IMR-90 (cell line): ENCODE measurements around the gene RMC1. TPM values are rescaled to one million over a fixed set of nuclear protein-coding genes. Genes with fewer than 3 reads are reported as not detected.

Source experiments
- ATAC-seq: fragments of 200-7000 bp; cut with Tn5 transposase; 2 replicates; pipeline ENCODE4 v1.9.1; 2020; ENCODE audit warnings: low read depth, mild to moderate bottlenecking, moderate library complexity
- BruUV-seq: library from RNA; stranded (reverse); fragments of 400-500 nt; replicated peaks from 2 replicates; lab custom pipeline; 2021; lab: Mats Ljungman, UMichigan
- CTCF ChIA-PET: fragments of 300-600 bp; formaldehyde crosslinking; extraction: SDS; loops from one replicate; lab custom pipeline; 2021; ENCODE audit warnings: antibody characterized with exemption; lab: Yijun Ruan, JAX
- POLR2A ChIA-PET: fragments of 300-600 bp; sonication (Branson Sonifier 250); formaldehyde crosslinking; loops from one replicate; lab custom pipeline; 2022; ENCODE audit warnings: antibody characterized with exemption; ENCODE audit not compliant: unreplicated experiment; lab: Charles Lee
- DNase-seq: peaks from one replicate; pipeline ENCODE4 v3.0.0; 2013
- H2AFZ ChIP-seq: replicated peaks from 2 replicates; pipeline ENCODE3; 2013; ENCODE audit warnings: low read length, mild to moderate bottlenecking; ENCODE audit not compliant: poor library complexity
- H2AK5ac ChIP-seq: 2 replicates; pipeline ENCODE4 v1.6.1; 2013; ENCODE audit warnings: low read depth, low read length, inconsistent platforms
- H2AK9ac ChIP-seq: replicated peaks from 2 replicates; pipeline ENCODE3; 2013; ENCODE audit warnings: mild to moderate bottlenecking, low read depth, low read length, moderate library complexity; ENCODE audit not compliant: poor library complexity
- H2BK120ac ChIP-seq: 2 replicates; pipeline ENCODE4 v1.6.1; 2013; ENCODE audit warnings: low read depth, low read length, inconsistent platforms
- H2BK15ac ChIP-seq: 3 replicates; pipeline ENCODE4 v1.6.1; 2013; ENCODE audit warnings: low read depth, low read length, inconsistent platforms
- H2BK20ac ChIP-seq: 2 replicates; pipeline ENCODE4 v1.6.1; 2013; ENCODE audit warnings: low read depth, mild to moderate bottlenecking, inconsistent platforms, low read length, moderate library complexity
- H2BK5ac ChIP-seq: 2 replicates; pipeline ENCODE4 v1.6.1; 2013; ENCODE audit warnings: mild to moderate bottlenecking, low read depth, low read length, inconsistent platforms; ENCODE audit not compliant: poor library complexity, severe bottlenecking
- H3K14ac ChIP-seq: replicated peaks from 2 replicates; pipeline ENCODE4 v1.6.1; 2013; ENCODE audit warnings: low read depth, low read length, inconsistent platforms
- H3K18ac ChIP-seq: 2 replicates; pipeline ENCODE4 v1.6.1; 2013; ENCODE audit warnings: low read depth, low read length, control low read depth
- H3K23ac ChIP-seq: 2 replicates; pipeline ENCODE4 v1.6.1; 2013; ENCODE audit warnings: low read depth, low read length, inconsistent platforms
- H3K27ac ChIP-seq: 2 replicates; pipeline ENCODE4 v1.5.1; 2013; ENCODE audit warnings: mild to moderate bottlenecking, control low read depth, low read length; ENCODE audit not compliant: insufficient read depth
- H3K27me3 ChIP-seq: 2 replicates; pipeline ENCODE4 v1.6.1; 2013; ENCODE audit warnings: low read length; ENCODE audit not compliant: control insufficient read depth, insufficient read depth
- H3K36me3 ChIP-seq: 2 replicates; pipeline ENCODE4 v1.6.1; 2013; ENCODE audit warnings: low read length, mixed read lengths; ENCODE audit not compliant: control insufficient read depth, insufficient read depth
- H3K4ac ChIP-seq: 2 replicates; pipeline ENCODE4 v1.6.1; 2013; ENCODE audit warnings: low read depth, low read length, inconsistent platforms
- H3K4me1 ChIP-seq: 2 replicates; pipeline ENCODE4 v1.6.1; 2013; ENCODE audit warnings: low read length, mixed read lengths; ENCODE audit not compliant: control insufficient read depth, insufficient read depth
- H3K4me2 ChIP-seq: 2 replicates; pipeline ENCODE4 v1.6.1; 2013; ENCODE audit warnings: low read depth, mild to moderate bottlenecking, control low read depth, low read length, moderate library complexity
- H3K4me3 ChIP-seq: 2 replicates; pipeline ENCODE4 v1.5.1; 2013; ENCODE audit warnings: low read depth, mild to moderate bottlenecking, control low read depth, low read length, moderate library complexity; ENCODE audit not compliant: insufficient read depth
- H3K56ac ChIP-seq: 2 replicates; pipeline ENCODE4 v1.6.1; 2013; ENCODE audit warnings: low read length, inconsistent platforms; ENCODE audit not compliant: insufficient read depth; ENCODE audit errors: extremely low read depth
- H3K79me1 ChIP-seq, 2 experiments: 2 replicates each; pipeline ENCODE4 v1.6.1; 2013; ENCODE audit warnings: low read length in 2 of 2, inconsistent platforms in 1 of 2, low read depth in 1 of 2
- H3K9ac ChIP-seq: 2 replicates; pipeline ENCODE4 v1.6.1; 2013; ENCODE audit warnings: low read depth, low read length, control low read depth
- H3K9me1 ChIP-seq: 2 replicates; pipeline ENCODE4 v1.6.1; 2013; ENCODE audit warnings: low read length, inconsistent platforms; ENCODE audit not compliant: insufficient read depth
- H3K9me3 ChIP-seq: 2 replicates; pipeline ENCODE4 v1.6.1; 2013; ENCODE audit warnings: low read length; ENCODE audit not compliant: control insufficient read depth, insufficient read depth
- H4K20me1 ChIP-seq: 2 replicates; pipeline ENCODE4 v1.6.1; 2013; ENCODE audit warnings: low read length, inconsistent platforms; ENCODE audit not compliant: insufficient read depth
- H4K5ac ChIP-seq: 2 replicates; pipeline ENCODE4 v1.6.1; 2013; ENCODE audit warnings: mild to moderate bottlenecking, low read depth, low read length, control low read depth
- H4K8ac ChIP-seq, 2 experiments: 2 replicates each; pipeline ENCODE4 v1.6.1; 2013; ENCODE audit warnings: low read depth in 2 of 2, low read length in 2 of 2, control low read depth in 1 of 2, inconsistent platforms in 1 of 2
- H4K91ac ChIP-seq: 2 replicates; pipeline ENCODE4 v1.6.1; 2013; ENCODE audit warnings: low read depth, low read length, inconsistent platforms; ENCODE audit not compliant: insufficient read depth
- BHLHE40 ChIP-seq: fragments of 150-350 bp; IDR thresholded peaks from 2 replicates; pipeline ENCODE4 v1.6.1; 2016; ENCODE audit warnings: mild to moderate bottlenecking, low read depth, low read length
- MAFK ChIP-seq: IDR thresholded peaks from 2 replicates; pipeline ENCODE4 v1.6.1; 2012; ENCODE audit warnings: low read depth, low read length, improper control_type of control experiment
- MAZ ChIP-seq: IDR thresholded peaks from 2 replicates; pipeline ENCODE4 v1.6.1; 2012; ENCODE audit warnings: low read depth, mild to moderate bottlenecking, low read length, improper control_type of control experiment, moderate library complexity, borderline replicate concordance
- MXI1 ChIP-seq: IDR thresholded peaks from 2 replicates; pipeline ENCODE4 v1.6.1; 2012; ENCODE audit warnings: low read depth, mild to moderate bottlenecking, low read length, moderate library complexity, borderline replicate concordance
- RAD21 ChIP-seq: IDR thresholded peaks from 2 replicates; pipeline ENCODE4 v1.6.1; 2012; ENCODE audit warnings: low read length, improper control_type of control experiment
- RFX5 ChIP-seq: IDR thresholded peaks from 2 replicates; pipeline ENCODE4 v1.8.0; 2012; ENCODE audit warnings: low read depth, mild to moderate bottlenecking, low read length, moderate library complexity
- SMC3 ChIP-seq: fragments of 150-350 bp; IDR thresholded peaks from 2 replicates; pipeline ENCODE4 v1.6.1; 2016; ENCODE audit warnings: low read depth, mild to moderate bottlenecking, antibody characterized with exemption, low read length, moderate library complexity
- USF2 ChIP-seq: fragments of 150-350 bp; IDR thresholded peaks from 2 replicates; pipeline ENCODE4 v1.6.1; 2017; ENCODE audit warnings: mild to moderate bottlenecking, antibody characterized with exemption, low read length, low read depth
- WGBS, 2 experiments: methylation state at CpG; one replicate each; pipeline versions ENCODE4 v1.1.5 to v1.1.7; 2013; ENCODE audit warnings: missing lambda C conversion rate in 2 of 2; ENCODE audit not compliant: insufficient read length in 1 of 2; ENCODE audit errors: extremely low coverage in 2 of 2; 5-methylcytosine and 5-hydroxymethylcytosine counted together
- dilution Hi-C: fragments of 300-500 bp; cut with HindIII; formaldehyde crosslinking; loops from one replicate; pipeline ENCODE4 v1.14.3; 2018; ENCODE audit warnings: low sequenced_read_pairs; ENCODE audit not compliant: unreplicated experiment
- in situ Hi-C: fragments of 300-500 bp; cut with MboI; formaldehyde crosslinking; loops from 3 replicates; pipeline ENCODE4 v1.14.3; 2019; ENCODE audit warnings: low sequenced_read_pairs, inconsistent platforms, mixed read lengths
- intact Hi-C: fragments of 100-400 bp; cut with micrococcal nuclease; formaldehyde crosslinking; loops from 2 replicates; pipeline ENCODE4 v1.10.0; 2022
- polyA plus RNA-seq, 3 experiments: library from polyadenylated mRNA; depleted of rRNA; stranded (reverse); fragments of >200 nt; gene quantifications; 2 replicates each; pipeline ENCODE4 v1.2.3, GENCODE V29; 2012; ENCODE audit warnings: low replicate concordance in 1 of 3
- total RNA-seq: library from RNA; depleted of rRNA; stranded (reverse); fragments of >200 nt; gene quantifications from 2 replicates; pipeline ENCODE4 v1.2.3, GENCODE V29; 2012
- TF ChIP-seq, protein P1 (sequence below): conservative IDR thresholded peaks from 2 replicates; pipeline ENCODE4 v1.5.1; 2012; ENCODE audit warnings: mild to moderate bottlenecking, low read depth, low read length, improper control_type of control experiment

Gene RMC1
- total and polyA plus RNA-seq, 2 of the 4 experiments (the other 2 are of a cell fraction) = 14.2 to 18.0 TPM

DNA sequence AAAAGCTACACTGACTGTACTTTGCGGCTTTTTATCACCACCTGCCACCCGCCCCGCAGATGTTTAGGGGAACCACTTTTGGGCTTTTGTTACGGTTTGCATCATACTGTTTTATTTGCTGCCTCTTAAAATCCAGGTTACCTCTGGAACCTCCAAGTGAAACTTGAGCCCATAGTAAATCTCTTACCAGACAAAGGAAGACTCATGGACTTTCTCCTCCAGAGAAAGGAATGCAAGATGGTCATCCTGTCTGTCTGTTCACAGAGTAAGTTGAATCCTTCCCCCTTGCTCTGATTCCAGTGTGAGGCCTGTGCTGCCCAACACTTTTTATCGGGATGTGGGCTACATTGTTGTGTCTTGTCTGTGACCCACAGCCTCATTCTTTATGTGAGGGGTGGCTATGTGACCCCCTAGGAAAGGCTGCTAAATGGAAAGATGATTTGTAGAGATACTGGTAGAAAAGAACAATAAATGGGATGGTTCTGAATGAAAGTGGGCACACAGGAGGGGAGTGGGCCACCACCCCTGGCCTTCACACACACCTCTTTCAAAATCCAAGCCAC lies 23.3 kb downstream of the RMC1 start:
- H3K4me3 ChIP-seq = no peak overlapping the region
- no peak overlapping the region for H4K8ac ChIP-seq
- no peaks in the 10 kb centered on the region for H3K9me3 ChIP-seq
- WGBS, 2 experiments = 100% methylated on average over 1 of the region's 5 CpGs; no CpG with 5 or more reads in 1 of the 2 experiments
- no peak overlapping the region for H2BK5ac ChIP-seq
- no peak overlapping the region for H2BK15ac ChIP-seq
- no peak overlapping the region for H2AK5ac ChIP-seq
- H3K4me2 ChIP-seq = no peak overlapping the region
- H3K56ac ChIP-seq = no peak overlapping the region
- dilution Hi-C loops (no loop called here), in situ Hi-C loops (no loop called here), intact Hi-C loops (no loop called here)
- CTCF ChIA-PET = no interaction called here
- H3K27me3 ChIP-seq = no peaks in the 10 kb centered on the region
- no peak overlapping the region for H2BK20ac ChIP-seq
- peaks cover 0 to 25% of the 10 kb centered on the region in 2 experiments; a peak in 3 of 4 replicates for H3K79me1 ChIP-seq
- TF ChIP-seq MAFK (no peak), RAD21 (no peak), USF2 (no peak), SMC3 (no peak), RFX5 (no peak), MXI1 (no peak), BHLHE40 (no peak), MAZ (no peak)
- TF ChIP-seq, protein P1, sequence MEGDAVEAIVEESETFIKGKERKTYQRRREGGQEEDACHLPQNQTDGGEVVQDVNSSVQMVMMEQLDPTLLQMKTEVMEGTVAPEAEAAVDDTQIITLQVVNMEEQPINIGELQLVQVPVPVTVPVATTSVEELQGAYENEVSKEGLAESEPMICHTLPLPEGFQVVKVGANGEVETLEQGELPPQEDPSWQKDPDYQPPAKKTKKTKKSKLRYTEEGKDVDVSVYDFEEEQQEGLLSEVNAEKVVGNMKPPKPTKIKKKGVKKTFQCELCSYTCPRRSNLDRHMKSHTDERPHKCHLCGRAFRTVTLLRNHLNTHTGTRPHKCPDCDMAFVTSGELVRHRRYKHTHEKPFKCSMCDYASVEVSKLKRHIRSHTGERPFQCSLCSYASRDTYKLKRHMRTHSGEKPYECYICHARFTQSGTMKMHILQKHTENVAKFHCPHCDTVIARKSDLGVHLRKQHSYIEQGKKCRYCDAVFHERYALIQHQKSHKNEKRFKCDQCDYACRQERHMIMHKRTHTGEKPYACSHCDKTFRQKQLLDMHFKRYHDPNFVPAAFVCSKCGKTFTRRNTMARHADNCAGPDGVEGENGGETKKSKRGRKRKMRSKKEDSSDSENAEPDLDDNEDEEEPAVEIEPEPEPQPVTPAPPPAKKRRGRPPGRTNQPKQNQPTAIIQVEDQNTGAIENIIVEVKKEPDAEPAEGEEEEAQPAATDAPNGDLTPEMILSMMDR = no peak
- H4K5ac ChIP-seq = no peak overlapping the region
- POLR2A ChIA-PET = no interaction called here
- no TSS peak for BruUV-seq
- no peak overlapping the region; the same call in 1 of the 2 replicates for H4K91ac ChIP-seq
- H2BK120ac ChIP-seq = no peak overlapping the region
- no peak overlapping the region for H3K18ac ChIP-seq
- peaks cover 24% of the 10 kb centered on the region; the same call in 1 of the 2 replicates for H4K20me1 ChIP-seq
- no peak overlapping the region for H3K4ac ChIP-seq
- peaks cover 69% of the 10 kb centered on the region for H3K36me3 ChIP-seq
- no peak overlapping the region for H3K23ac ChIP-seq
- no peak overlapping the region for H3K27ac ChIP-seq
- H3K9me1 ChIP-seq = peaks cover 24% of the 10 kb centered on the region
- H3K9ac ChIP-seq = no peak overlapping the region
- peaks cover 10% of the 10 kb centered on the region for H3K4me1 ChIP-seq
- H3K14ac ChIP-seq = no peak overlapping the region
- H2AFZ ChIP-seq = no peak overlapping the region
- ATAC-seq = no peak
- no peak overlapping the region for H2AK9ac ChIP-seq
- no peak for DNase-seq
